Trophoblast cell (in vitro differentiated cells and primary cell): ENCODE data around the gene TM2D3.
A peak's percentile ranks its signal among the peaks of the same experiment; 100 is the strongest.

Experiments used
- DNase-seq, 2 donors: peaks; one replicate each; pipeline ENCODE4 v3.0.0-alpha.2; 2016
- H2AFZ ChIP-seq: 2 replicates; pipeline ENCODE4 v1.6.1; 2013; ENCODE audit warnings: low read length, moderate library complexity, mild to moderate bottlenecking; ENCODE audit not compliant: insufficient read depth, poor library complexity
- H2AK5ac ChIP-seq: 2 replicates; pipeline ENCODE4 v1.6.1; 2013; ENCODE audit warnings: mild to moderate bottlenecking, low read length
- H2BK120ac ChIP-seq: 2 replicates; pipeline ENCODE4 v1.6.1; 2013; ENCODE audit warnings: low read length, mild to moderate bottlenecking, moderate library complexity; ENCODE audit not compliant: insufficient read depth, poor library complexity
- H2BK12ac ChIP-seq: 2 replicates; pipeline ENCODE4 v1.6.1; 2013; ENCODE audit warnings: mild to moderate bottlenecking, low read length, moderate library complexity
- H2BK5ac ChIP-seq: 2 replicates; pipeline ENCODE4 v1.6.1; 2013; ENCODE audit warnings: low read length, low read depth, moderate library complexity, mild to moderate bottlenecking; ENCODE audit not compliant: poor library complexity
- H3K14ac ChIP-seq: 2 replicates; pipeline ENCODE4 v1.6.1; 2013; ENCODE audit warnings: mild to moderate bottlenecking, low read length
- H3K18ac ChIP-seq: 2 replicates; pipeline ENCODE4 v1.6.1; 2013; ENCODE audit warnings: mild to moderate bottlenecking, low read length
- H3K23ac ChIP-seq: 2 replicates; pipeline ENCODE4 v1.6.1; 2013; ENCODE audit warnings: low read length
- H3K27ac ChIP-seq: 2 replicates; pipeline ENCODE4 v1.5.1; 2013; ENCODE audit warnings: low read depth, mild to moderate bottlenecking, inconsistent platforms, low read length, moderate library complexity
- H3K27me3 ChIP-seq: 2 replicates; pipeline ENCODE4 v1.6.1; 2013; ENCODE audit warnings: inconsistent platforms, mild to moderate bottlenecking, low read length, moderate library complexity; ENCODE audit not compliant: insufficient read depth
- H3K36me3 ChIP-seq, 2 experiments: 1 replicate in 1 of 2; 2 replicates in 1 of 2; pipeline ENCODE4 v1.6.1; 2013; ENCODE audit warnings: low read length in 2 of 2, mild to moderate bottlenecking in 2 of 2, moderate library complexity in 1 of 2; ENCODE audit not compliant: insufficient read depth in 2 of 2, control insufficient read depth in 1 of 2
- H3K4ac ChIP-seq: 2 replicates; pipeline ENCODE4 v1.6.1; 2013; ENCODE audit warnings: low read depth, mild to moderate bottlenecking, low read length, moderate library complexity
- H3K4me1 ChIP-seq, 2 experiments: 1 replicate in 1 of 2; 2 replicates in 1 of 2; pipeline ENCODE4 v1.6.1; 2013; ENCODE audit warnings: low read length in 2 of 2, mild to moderate bottlenecking in 2 of 2, moderate library complexity in 1 of 2; ENCODE audit not compliant: insufficient read depth in 2 of 2, control insufficient read depth in 1 of 2
- H3K4me2 ChIP-seq: 2 replicates; pipeline ENCODE4 v1.6.1; 2013; ENCODE audit warnings: inconsistent platforms, mild to moderate bottlenecking, low read length, moderate library complexity
- H3K4me3 ChIP-seq: 2 replicates; pipeline ENCODE4 v1.5.1; 2013; ENCODE audit warnings: mild to moderate bottlenecking, low read depth, low read length, inconsistent platforms
- H3K79me1 ChIP-seq: one replicate; pipeline ENCODE4 v1.6.1; 2013; ENCODE audit warnings: low read length
- H3K79me2 ChIP-seq: 2 replicates; pipeline ENCODE4 v1.6.1; 2013; ENCODE audit warnings: low read length, mild to moderate bottlenecking; ENCODE audit not compliant: control insufficient read depth, insufficient read depth, poor library complexity
- H3K9ac ChIP-seq: 2 replicates; pipeline ENCODE4 v1.6.1; 2013; ENCODE audit warnings: mild to moderate bottlenecking, low read length
- H3K9me3 ChIP-seq: 2 replicates; pipeline ENCODE4 v1.6.1; 2013; ENCODE audit warnings: low read depth, mild to moderate bottlenecking, control low read depth, inconsistent platforms, low read length; ENCODE audit not compliant: insufficient read depth
- H4K12ac ChIP-seq: 2 replicates; pipeline ENCODE4 v1.6.1; 2013; ENCODE audit warnings: low read depth, mild to moderate bottlenecking, low read length, moderate library complexity
- H4K8ac ChIP-seq: 2 replicates; pipeline ENCODE4 v1.6.1; 2013; ENCODE audit warnings: low read depth, mild to moderate bottlenecking, low read length, moderate library complexity
- H4K91ac ChIP-seq: one replicate; pipeline ENCODE4 v1.6.1; 2013; ENCODE audit warnings: low read depth, mild to moderate bottlenecking, low read length, moderate library complexity
- WGBS: extraction: QIAGEN DNeasy Blood & Tissue Kit; methylation state at CpG from one replicate; pipeline ENCODE4 v1.1.7; 2013; ENCODE audit warnings: missing lambda C conversion rate; ENCODE audit not compliant: insufficient read length, insufficient coverage; ENCODE audit errors: extremely low coverage; 5-methylcytosine and 5-hydroxymethylcytosine counted together

Gene TM2D3

DNA sequence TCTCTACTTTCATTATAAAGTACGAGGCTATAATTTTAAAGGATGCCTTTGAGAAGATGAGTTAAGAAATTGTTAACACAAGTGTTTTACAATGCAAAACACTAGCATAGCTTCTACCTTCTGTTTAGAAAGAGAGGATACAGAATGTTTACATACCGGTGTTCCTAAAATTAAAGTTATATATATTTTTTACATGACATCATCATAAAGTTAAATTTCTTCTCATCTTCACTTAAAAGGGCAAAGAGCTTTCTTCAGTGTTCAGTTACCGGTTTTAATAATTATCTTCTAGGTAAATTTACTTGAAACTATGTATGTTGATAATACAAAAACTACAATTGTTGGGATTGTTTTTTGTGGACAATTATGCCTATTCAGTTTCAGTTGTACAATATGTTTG lies 32.7 kb upstream of the TM2D3 start:
- H3K4ac ChIP-seq, result no peak overlapping the region
- peaks cover 0 to 2% of the 10 kb centered on the region in 2 experiments for H3K4me1 ChIP-seq
- WGBS, result no CpG with 5 or more reads among the region's 3 CpGs
- H3K79me1 ChIP-seq, result no peaks in the 10 kb centered on the region
- no peak overlapping the region for H2AK5ac ChIP-seq
- no peak overlapping the region for H2BK5ac ChIP-seq
- DNase-seq, result no peak
- H3K79me2 ChIP-seq, result no peaks in the 10 kb centered on the region
- H3K27ac ChIP-seq, result peak overlapping the region; percentile 26
- no peak overlapping the region for H3K23ac ChIP-seq
- no peak overlapping the region for H3K9ac ChIP-seq
- H2AFZ ChIP-seq, result no peak overlapping the region
- no peak overlapping the region for H3K4me2 ChIP-seq
- no peak overlapping the region for H4K8ac ChIP-seq
- H3K9me3 ChIP-seq, result no peaks in the 10 kb centered on the region
- H3K36me3 ChIP-seq, result peaks cover 0 to 2% of the 10 kb centered on the region in 2 experiments
- H4K12ac ChIP-seq, result no peak overlapping the region
- H2BK12ac ChIP-seq, result no peak overlapping the region
- H3K14ac ChIP-seq, result no peak overlapping the region
- H2BK120ac ChIP-seq, result no peak overlapping the region
- H3K18ac ChIP-seq, result no peak overlapping the region
- no peak overlapping the region for H4K91ac ChIP-seq
- H3K27me3 ChIP-seq, result no peaks in the 10 kb centered on the region
- H3K4me3 ChIP-seq, result no peak overlapping the region

DNA sequence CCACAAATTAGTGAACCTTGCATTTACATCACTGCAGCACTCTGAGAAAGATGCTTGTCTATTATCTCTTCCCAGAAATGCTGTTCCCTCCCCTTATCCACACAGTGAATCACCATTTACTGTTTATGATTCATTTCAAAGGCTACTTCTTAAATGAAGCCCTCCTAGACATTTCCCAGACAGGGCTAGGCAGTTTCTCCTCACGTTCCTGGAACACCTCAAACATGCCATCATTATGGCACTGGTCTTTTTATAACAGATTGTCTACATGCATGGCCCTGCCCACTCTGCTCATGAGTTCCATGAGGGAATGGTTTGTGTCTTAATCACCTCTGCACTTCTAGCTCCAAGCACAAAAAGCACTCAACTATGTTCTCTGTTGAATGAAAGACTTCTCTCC lies 32.2 kb upstream of the TM2D3 start:
- Histone ChIP-seq H3K23ac (no peak overlapping the region), H3K4me2 (no peak overlapping the region), H4K8ac (no peak overlapping the region), H3K27me3 (no peaks in the 10 kb centered on the region), H3K9me3 (no peaks in the 10 kb centered on the region), H3K4ac (no peak overlapping the region), H3K79me2 (no peaks in the 10 kb centered on the region), H2AK5ac (no peak overlapping the region), H3K9ac (no peak overlapping the region), H3K36me3 (peaks cover 0 to 2% of the 10 kb centered on the region in 2 experiments), H2AFZ (no peak overlapping the region), H4K12ac (no peak overlapping the region), H2BK5ac (no peak overlapping the region), H3K18ac (no peak overlapping the region), H2BK120ac (no peak overlapping the region), H3K4me1 (peaks cover 0 to 2% of the 10 kb centered on the region in 2 experiments), H4K91ac (no peak overlapping the region), H2BK12ac (no peak overlapping the region), H3K14ac (no peak overlapping the region), H3K4me3 (no peak overlapping the region), H3K27ac (peak overlapping the region; percentile 26), H3K79me1 (no peaks in the 10 kb centered on the region)
- peak; percentile 86 to 91 for DNase-seq
- no CpG with 5 or more reads among the region's 1 CpG for WGBS

DNA sequence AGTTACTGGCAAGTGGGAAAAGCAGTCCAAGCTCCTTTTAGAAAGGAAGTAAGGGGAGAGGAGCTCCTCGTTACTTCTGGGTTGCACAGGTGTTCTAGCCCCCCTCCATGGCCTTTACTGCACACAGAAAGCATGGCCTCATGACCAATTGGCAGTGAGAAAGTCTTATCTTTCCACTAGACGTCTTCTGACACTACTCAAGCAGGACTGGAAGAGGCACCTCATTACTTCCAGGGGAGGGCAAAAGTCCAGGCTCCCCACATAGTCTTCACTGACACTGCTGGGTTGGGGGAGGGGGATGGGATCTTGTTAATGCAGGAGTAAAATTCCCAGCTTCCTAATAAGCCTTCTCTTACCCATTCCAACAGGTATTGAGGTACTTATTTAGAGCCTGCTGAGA lies 27.6 kb upstream of the TM2D3 start:
- H3K23ac ChIP-seq, result no peak overlapping the region
- no peak overlapping the region for H3K14ac ChIP-seq
- H2BK12ac ChIP-seq, result no peak overlapping the region
- no peak overlapping the region for H3K4me2 ChIP-seq
- H4K8ac ChIP-seq, result peak overlapping the region; percentile 28
- no peak overlapping the region for H3K4ac ChIP-seq
- no peak overlapping the region for H3K9ac ChIP-seq
- no peak for DNase-seq
- peaks cover 0 to 2% of the 10 kb centered on the region in 2 experiments for H3K36me3 ChIP-seq
- no peaks in the 10 kb centered on the region for H3K79me2 ChIP-seq
- no peak overlapping the region for H4K12ac ChIP-seq
- no peaks in the 10 kb centered on the region for H3K79me1 ChIP-seq
- no peak overlapping the region for H4K91ac ChIP-seq
- no peak overlapping the region for H2BK120ac ChIP-seq
- H3K27me3 ChIP-seq, result no peaks in the 10 kb centered on the region
- H3K4me1 ChIP-seq, result peaks cover 4% of the 10 kb centered on the region in 2 experiments
- H3K4me3 ChIP-seq, result no peak overlapping the region
- WGBS, result no CpG with 5 or more reads among the region's 2 CpGs
- no peak overlapping the region for H3K18ac ChIP-seq
- no peak overlapping the region for H3K27ac ChIP-seq
- no peak overlapping the region for H2AFZ ChIP-seq
- H2AK5ac ChIP-seq, result no peak overlapping the region
- no peak overlapping the region for H2BK5ac ChIP-seq
- H3K9me3 ChIP-seq, result no peaks in the 10 kb centered on the region

DNA sequence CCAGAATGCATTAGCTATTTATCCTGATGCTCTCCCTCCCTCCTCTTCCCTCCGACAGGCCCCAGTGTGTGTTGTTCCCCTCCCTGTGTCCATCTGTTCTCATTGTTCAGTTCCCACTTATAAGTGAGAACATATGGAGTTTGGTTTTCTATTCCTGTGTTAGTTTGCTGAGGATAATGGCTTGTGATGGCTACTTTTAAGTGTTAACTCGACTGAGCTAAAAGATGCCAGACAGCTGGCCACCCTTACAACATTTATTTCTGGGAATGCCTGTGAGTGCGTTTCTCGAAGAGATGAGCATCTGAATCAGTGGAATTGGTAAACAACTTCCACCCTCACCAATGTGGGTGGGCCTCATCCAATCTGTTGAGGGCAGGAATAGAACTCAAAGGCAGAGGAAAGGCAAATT lies 24.7 kb upstream of the TM2D3 start:
- no peak for DNase-seq
- peaks cover 2 to 4% of the 10 kb centered on the region in 2 experiments for H3K4me1 ChIP-seq

More for the DNA sequence above, 24.7 kb upstream of the TM2D3 start:
- no peak overlapping the region for H3K18ac ChIP-seq
- H3K4me2 ChIP-seq, result no peak overlapping the region
- no peaks in the 10 kb centered on the region for H3K27me3 ChIP-seq
- no peak overlapping the region for H4K8ac ChIP-seq
- H2BK12ac ChIP-seq, result no peak overlapping the region
- H3K23ac ChIP-seq, result no peak overlapping the region
- H2AK5ac ChIP-seq, result no peak overlapping the region
- H4K12ac ChIP-seq, result no peak overlapping the region
- H3K27ac ChIP-seq, result no peak overlapping the region
- no peak overlapping the region for H2BK5ac ChIP-seq
- WGBS, result no CpG with 5 or more reads among the region's 4 CpGs
- peaks cover 2 to 10% of the 10 kb centered on the region in 2 experiments for H3K36me3 ChIP-seq
- H3K4me3 ChIP-seq, result no peak overlapping the region
- H2AFZ ChIP-seq, result no peak overlapping the region
- H3K79me1 ChIP-seq, result no peaks in the 10 kb centered on the region
- no peak overlapping the region for H4K91ac ChIP-seq
- H3K9me3 ChIP-seq, result no peaks in the 10 kb centered on the region
- H3K9ac ChIP-seq, result no peak overlapping the region
- H3K4ac ChIP-seq, result no peak overlapping the region
- no peak overlapping the region for H2BK120ac ChIP-seq
- no peaks in the 10 kb centered on the region for H3K79me2 ChIP-seq
- no peak overlapping the region for H3K14ac ChIP-seq
